ENCODE measurements around the gene KATNB1. TPM values are rescaled to one million over a fixed set of nuclear protein-coding genes. Genes with fewer than 3 reads are reported as not detected.

KATNB1 gene
- total RNA-seq, 1 donor from 2014 or later = 12.9 TPM

GRCh38 chr16:57689762-57690558 lies 45.6 kb upstream of the KATNB1 start:
- Histone ChIP-seq H3K4me3 (ENCODE audit: low read depth, low read length) (no peak overlapping the region), H3K36me3 (ENCODE audit: control insufficient read depth, insufficient read depth, low read length) (no peaks in the 10 kb centered on the region), H3K27me3 (ENCODE audit: control insufficient read depth, insufficient read depth, low read length) (peaks cover 3% of the 10 kb centered on the region)
- TF ChIP-seq, protein P1, sequence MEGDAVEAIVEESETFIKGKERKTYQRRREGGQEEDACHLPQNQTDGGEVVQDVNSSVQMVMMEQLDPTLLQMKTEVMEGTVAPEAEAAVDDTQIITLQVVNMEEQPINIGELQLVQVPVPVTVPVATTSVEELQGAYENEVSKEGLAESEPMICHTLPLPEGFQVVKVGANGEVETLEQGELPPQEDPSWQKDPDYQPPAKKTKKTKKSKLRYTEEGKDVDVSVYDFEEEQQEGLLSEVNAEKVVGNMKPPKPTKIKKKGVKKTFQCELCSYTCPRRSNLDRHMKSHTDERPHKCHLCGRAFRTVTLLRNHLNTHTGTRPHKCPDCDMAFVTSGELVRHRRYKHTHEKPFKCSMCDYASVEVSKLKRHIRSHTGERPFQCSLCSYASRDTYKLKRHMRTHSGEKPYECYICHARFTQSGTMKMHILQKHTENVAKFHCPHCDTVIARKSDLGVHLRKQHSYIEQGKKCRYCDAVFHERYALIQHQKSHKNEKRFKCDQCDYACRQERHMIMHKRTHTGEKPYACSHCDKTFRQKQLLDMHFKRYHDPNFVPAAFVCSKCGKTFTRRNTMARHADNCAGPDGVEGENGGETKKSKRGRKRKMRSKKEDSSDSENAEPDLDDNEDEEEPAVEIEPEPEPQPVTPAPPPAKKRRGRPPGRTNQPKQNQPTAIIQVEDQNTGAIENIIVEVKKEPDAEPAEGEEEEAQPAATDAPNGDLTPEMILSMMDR (IDR thresholded peaks at IDR 0.05; ENCODE audit: insufficient read depth, low read length, severe bottlenecking) = no peak
- no peak for FAIRE-seq
- no peak for DNase-seq (ENCODE audit: low read depth)

DNA sequence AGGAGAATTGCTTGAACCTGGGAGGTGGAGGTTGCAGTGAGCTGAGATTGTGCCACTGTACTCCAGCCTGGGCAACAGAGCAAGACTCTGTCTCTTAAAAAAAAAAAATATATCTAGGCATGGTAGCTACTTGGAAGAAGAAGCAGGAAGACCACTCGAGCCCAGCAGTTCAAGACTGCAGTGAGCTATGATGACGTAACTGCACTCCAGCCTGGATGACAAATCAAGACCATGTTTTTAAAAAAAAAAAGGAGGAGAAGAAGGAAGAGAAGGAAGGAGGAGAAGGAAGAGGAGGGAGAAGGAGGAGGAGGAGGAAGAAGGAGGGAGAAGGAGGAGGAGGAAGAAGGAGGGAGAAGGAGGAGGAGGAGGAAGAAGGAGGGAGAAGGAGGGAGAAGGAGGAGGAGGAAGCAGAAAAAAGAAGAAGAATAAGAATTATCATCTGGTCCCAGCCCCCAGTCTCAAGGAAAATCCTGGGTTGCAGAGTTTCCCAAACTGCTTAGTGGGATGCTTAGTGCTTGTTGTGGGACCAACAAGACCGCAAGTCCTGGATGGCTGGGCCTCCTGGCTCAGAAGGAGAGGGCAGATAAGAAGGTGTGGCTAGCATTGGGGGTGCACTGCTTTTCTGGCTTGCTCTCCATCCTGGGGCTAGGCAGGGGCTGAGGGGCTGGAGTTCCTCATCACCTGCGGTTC lies 44.6 kb upstream of the KATNB1 start:
- DNase-seq (ENCODE audit: low read depth) (no peak), FAIRE-seq (no peak)
- TF ChIP-seq, protein P1 (IDR thresholded peaks at IDR 0.05; ENCODE audit: insufficient read depth, low read length, severe bottlenecking) = no peak
- H3K27me3 ChIP-seq (ENCODE audit: control insufficient read depth, insufficient read depth, low read length) = peaks cover 3% of the 10 kb centered on the region
- no peaks in the 10 kb centered on the region for H3K36me3 ChIP-seq (ENCODE audit: control insufficient read depth, insufficient read depth, low read length)
- no peak overlapping the region for H3K4me3 ChIP-seq (ENCODE audit: low read depth, low read length)

DNA sequence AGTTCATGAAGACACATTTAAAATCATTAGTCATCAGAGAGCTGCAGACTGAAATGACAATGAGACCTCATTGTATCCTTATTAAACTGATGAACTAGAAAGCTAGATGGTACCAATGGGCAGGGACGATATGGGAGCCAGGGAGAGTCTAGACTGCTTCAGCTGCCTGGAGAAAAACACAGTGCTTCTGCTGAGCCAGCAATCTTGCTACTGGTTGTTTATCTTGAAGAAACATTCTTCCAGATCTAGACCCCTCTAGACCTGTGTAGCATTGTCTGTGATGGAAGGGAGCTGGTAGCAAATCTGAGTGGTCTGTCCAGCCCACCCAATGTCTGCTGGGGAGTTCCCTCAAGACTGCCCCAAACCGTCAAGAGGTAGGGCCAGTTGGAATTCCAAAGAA lies 42.9 kb upstream of the KATNB1 start:
- H3K27me3 ChIP-seq (ENCODE audit: control insufficient read depth, insufficient read depth, low read length) = peaks cover 3% of the 10 kb centered on the region
- no peak for FAIRE-seq
- H3K4me3 ChIP-seq (ENCODE audit: low read depth, low read length) = no peak overlapping the region
- no peaks in the 10 kb centered on the region for H3K36me3 ChIP-seq (ENCODE audit: control insufficient read depth, insufficient read depth, low read length)
- DNase-seq (ENCODE audit: low read depth) = no peak
- TF ChIP-seq, protein P1 (IDR thresholded peaks at IDR 0.05; ENCODE audit: insufficient read depth, low read length, severe bottlenecking) = no peak

- TF ChIP-seq, protein P1 (IDR thresholded peaks at IDR 0.05; ENCODE audit: insufficient read depth, low read length, severe bottlenecking) = no peak
- no peak overlapping the region for H3K4me3 ChIP-seq (ENCODE audit: low read depth, low read length)
- FAIRE-seq = no peak
Measured at GRCh38 chr16:57693550-57693949, 42.0 kb upstream of the KATNB1 start.

GRCh38 chr16:57694231-57694724 lies 41.3 kb upstream of the KATNB1 start:
- DNase-seq (ENCODE audit: low read depth) (no peak), FAIRE-seq (no peak)

More at GRCh38 chr16:57693550-57693949, 42.0 kb upstream of the KATNB1 start:
- Histone ChIP-seq H3K27me3 (ENCODE audit: control insufficient read depth, insufficient read depth, low read length) (no peaks in the 10 kb centered on the region), H3K36me3 (ENCODE audit: control insufficient read depth, insufficient read depth, low read length) (no peaks in the 10 kb centered on the region)
- DNase-seq (ENCODE audit: low read depth) = no peak

More at GRCh38 chr16:57694231-57694724, 41.3 kb upstream of the KATNB1 start:
- Histone ChIP-seq H3K27me3 (ENCODE audit: control insufficient read depth, insufficient read depth, low read length) (no peaks in the 10 kb centered on the region), H3K36me3 (ENCODE audit: control insufficient read depth, insufficient read depth, low read length) (no peaks in the 10 kb centered on the region), H3K4me3 (ENCODE audit: low read depth, low read length) (no peak overlapping the region)
- TF ChIP-seq, protein P1 (IDR thresholded peaks at IDR 0.05; ENCODE audit: insufficient read depth, low read length, severe bottlenecking) = no peak
